MG63 (cell line): ENCODE measurements around the gene TMEM123. TPM values are rescaled to one million over a fixed set of nuclear protein-coding genes. Genes with fewer than 3 reads are reported as not detected.

Source experiments
- DNase-seq: peaks from one replicate; pipeline ENCODE4 v3.0.0-alpha.2; 2020
- H3K27me3 ChIP-seq: fragments of 250-450 bp; sonication (Bioruptor Pico); 2 replicates; pipeline ENCODE4 v1.5.1; 2020; ENCODE audit warnings: mild to moderate bottlenecking, moderate library complexity
- H3K36me3 ChIP-seq: fragments of 250-450 bp; sonication (Bioruptor Pico); 2 replicates; pipeline ENCODE4 v1.5.1; 2020; ENCODE audit warnings: mild to moderate bottlenecking, moderate library complexity
- H3K4me3 ChIP-seq: fragments of 250-450 bp; sonication (Bioruptor Pico); 2 replicates; pipeline ENCODE4 v1.5.1; 2020; ENCODE audit warnings: mild to moderate bottlenecking, moderate library complexity
- H3K9me3 ChIP-seq: fragments of 250-450 bp; sonication (Bioruptor Pico); 2 replicates; pipeline ENCODE4 v1.5.1; 2020; ENCODE audit warnings: mild to moderate bottlenecking, moderate library complexity
- total RNA-seq: library from RNA; depleted of rRNA; stranded (reverse); fragments of >200 nt; shearing (Covaris generic); gene quantifications from 2 replicates; pipeline ENCODE4 v1.2.3, GENCODE V29; 2014; ENCODE audit warnings: low replicate concordance

TMEM123 gene
- total RNA-seq, 1 experiment from 2014 or later, result 70.8 TPM

DNA sequence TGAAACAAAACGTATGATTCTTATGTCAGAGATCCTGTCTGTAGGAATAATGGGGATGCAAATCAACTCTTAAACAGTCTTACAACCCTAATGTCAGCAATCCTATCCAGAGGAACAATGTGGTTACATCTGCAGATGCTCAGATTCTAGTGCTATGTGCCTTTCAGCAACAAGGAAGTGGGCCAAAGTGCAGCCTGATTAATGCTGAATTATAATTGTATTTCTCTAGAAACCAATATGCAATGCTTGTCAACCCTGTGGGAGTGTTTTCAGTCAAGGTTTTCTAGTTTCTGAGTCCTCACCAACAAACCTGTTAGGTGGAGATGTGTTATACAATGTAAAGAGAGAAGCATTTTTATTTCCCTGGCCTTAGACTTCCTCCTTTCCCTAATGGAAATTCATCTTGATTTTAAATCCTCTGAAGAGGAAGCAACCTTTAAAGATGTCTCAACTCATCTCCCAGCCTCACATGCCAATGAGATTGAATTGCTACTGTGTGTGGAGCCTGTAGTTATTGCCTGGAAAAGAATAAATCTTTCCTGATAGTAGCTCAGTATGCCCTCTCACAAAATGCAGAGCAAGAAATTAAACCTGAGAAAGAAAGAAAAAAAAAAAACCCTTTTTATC lies 26.2 kb upstream of the TMEM123 start:
- H3K36me3 ChIP-seq, result no peaks in the 10 kb centered on the region
- no peak overlapping the region for H3K4me3 ChIP-seq
- DNase-seq, result no peak

DNA sequence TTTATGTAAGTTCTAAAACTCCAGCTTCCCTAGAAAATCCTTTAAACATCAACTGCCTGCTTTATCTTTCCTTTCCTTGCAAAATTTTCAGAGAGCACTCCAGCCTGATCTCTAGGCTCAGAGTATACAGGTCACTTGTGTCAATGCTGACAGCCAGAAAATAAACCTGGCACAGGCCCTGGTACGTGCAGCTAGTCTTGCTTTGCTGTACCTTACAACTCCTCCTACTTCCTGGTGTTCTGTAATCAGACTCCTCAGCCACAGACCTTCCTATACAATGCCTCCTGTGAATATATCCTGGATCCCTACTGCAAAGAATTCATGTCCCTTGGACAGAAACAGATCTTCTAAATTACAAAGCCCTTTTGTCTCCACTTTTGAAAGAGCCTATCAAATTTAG lies 24.2 kb upstream of the TMEM123 start:
- H3K9me3 ChIP-seq, result no peaks in the 10 kb centered on the region
- no peaks in the 10 kb centered on the region for H3K36me3 ChIP-seq
- H3K4me3 ChIP-seq, result no peak overlapping the region
- peak; percentile 59 for DNase-seq
- no peaks in the 10 kb centered on the region for H3K27me3 ChIP-seq

More for the DNA sequence above, 26.2 kb upstream of the TMEM123 start:
- no peaks in the 10 kb centered on the region for H3K27me3 ChIP-seq
- H3K9me3 ChIP-seq, result no peaks in the 10 kb centered on the region

DNA sequence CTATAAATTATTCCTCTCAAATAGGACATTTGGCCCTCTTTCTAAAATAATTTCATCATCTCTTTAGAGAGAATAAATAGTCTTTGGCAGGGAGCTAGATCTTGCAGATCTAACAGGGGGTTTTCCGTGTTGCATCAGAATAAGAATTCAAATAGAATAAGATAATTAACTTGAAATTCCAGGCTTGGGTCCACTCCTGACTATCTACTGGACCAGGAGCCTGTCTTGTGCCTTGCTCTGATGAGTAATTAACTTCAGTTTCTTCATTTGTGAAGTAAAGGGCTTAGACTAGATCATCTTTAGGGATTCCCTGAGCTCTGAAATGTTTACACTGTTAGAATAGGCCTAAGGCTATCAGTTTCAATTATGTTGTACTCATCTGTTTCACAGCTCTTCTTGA lies 23.5 kb upstream of the TMEM123 start:
- H3K9me3 ChIP-seq, result no peaks in the 10 kb centered on the region
- no peaks in the 10 kb centered on the region for H3K36me3 ChIP-seq
- H3K27me3 ChIP-seq, result no peaks in the 10 kb centered on the region
- H3K4me3 ChIP-seq, result no peak overlapping the region
- DNase-seq, result no peak

DNA sequence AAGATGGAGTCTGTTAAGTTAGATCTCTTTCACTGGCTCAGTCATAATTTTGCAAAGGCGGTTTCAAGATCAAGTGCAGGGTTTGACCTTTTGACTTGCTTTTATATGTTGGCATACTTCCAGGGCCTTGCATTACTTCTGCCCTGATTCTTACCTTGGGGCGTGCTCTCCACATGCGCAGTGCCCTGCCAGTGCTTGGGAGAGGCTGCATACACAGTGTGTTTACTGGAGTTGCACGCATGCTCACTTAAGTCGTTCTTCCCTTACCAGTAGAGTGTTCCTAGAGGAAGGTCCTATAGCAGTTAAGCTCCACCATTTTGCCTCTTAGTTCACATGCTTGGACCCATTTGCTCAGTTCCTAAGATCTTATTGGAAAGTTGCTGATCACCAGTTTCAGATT lies 21.0 kb upstream of the TMEM123 start:
- Histone ChIP-seq H3K9me3 (no peaks in the 10 kb centered on the region), H3K36me3 (no peaks in the 10 kb centered on the region), H3K27me3 (no peaks in the 10 kb centered on the region), H3K4me3 (no peak overlapping the region)
- DNase-seq, result no peak

DNA sequence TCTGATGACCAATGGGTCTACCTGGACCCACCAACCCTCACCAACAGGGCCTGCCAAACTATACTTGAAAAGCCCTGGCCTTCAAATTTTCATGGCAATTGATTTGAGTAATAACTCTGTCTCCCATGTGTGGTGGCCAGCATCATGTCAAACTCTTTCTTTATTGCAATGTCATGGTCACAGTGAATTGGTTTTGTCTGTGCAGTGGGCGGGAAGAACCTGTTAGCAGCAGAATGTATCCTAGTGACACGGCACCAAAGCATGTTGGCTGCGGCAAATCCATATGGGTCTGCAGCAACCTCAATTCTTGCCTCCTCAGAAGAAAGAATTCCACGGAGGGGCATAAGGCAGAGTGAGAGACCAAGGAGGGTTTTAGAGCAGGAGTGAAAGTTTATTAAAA lies 19.6 kb upstream of the TMEM123 start:
- no peaks in the 10 kb centered on the region for H3K36me3 ChIP-seq
- H3K9me3 ChIP-seq, result no peaks in the 10 kb centered on the region
- H3K27me3 ChIP-seq, result no peaks in the 10 kb centered on the region
- no peak overlapping the region for H3K4me3 ChIP-seq
- no peak for DNase-seq

DNA sequence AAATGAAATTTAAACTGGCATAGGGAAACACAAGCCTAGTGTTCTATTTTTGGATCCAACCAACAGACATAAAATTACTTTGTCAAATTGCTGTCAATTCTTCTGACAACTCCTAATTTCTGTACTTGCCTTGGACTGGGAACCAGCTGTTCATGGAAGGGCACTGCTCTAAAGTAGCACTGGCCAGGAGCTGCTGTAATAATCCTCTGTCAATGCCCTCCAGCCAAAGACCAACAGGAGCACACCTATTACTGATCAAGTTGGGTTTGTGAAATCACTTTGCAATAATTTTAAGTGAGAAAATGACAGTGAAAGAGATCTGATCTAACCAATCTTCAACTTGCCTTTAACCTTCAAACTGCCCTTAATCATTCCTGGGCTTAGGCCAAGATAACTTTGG lies 18.9 kb upstream of the TMEM123 start:
- Histone ChIP-seq H3K4me3 (no peak overlapping the region), H3K27me3 (no peaks in the 10 kb centered on the region), H3K9me3 (no peaks in the 10 kb centered on the region), H3K36me3 (no peaks in the 10 kb centered on the region)
- DNase-seq, result no peak

DNA sequence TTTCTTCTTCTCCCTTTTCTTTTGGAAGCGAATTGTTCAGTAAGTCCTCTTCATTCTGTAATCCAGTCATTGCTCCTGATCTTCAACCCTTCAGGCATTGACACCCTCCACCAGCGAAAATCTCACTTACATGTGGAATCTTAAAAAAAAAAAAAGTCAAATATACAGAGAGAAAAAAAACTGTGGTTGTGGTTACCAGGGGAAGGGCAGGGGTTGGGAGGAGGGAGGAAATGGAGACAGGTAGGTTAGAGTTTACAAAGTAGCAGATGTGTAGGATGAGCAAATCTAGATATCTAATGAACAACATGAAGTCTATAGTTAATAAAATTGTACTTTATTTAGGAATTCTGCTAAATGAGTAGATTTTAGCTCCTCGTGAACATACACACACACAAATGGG lies 17.7 kb upstream of the TMEM123 start:
- H3K9me3 ChIP-seq, result no peaks in the 10 kb centered on the region
- H3K36me3 ChIP-seq, result no peaks in the 10 kb centered on the region
- no peaks in the 10 kb centered on the region for H3K27me3 ChIP-seq
- no peak for DNase-seq
- H3K4me3 ChIP-seq, result no peak overlapping the region

DNA sequence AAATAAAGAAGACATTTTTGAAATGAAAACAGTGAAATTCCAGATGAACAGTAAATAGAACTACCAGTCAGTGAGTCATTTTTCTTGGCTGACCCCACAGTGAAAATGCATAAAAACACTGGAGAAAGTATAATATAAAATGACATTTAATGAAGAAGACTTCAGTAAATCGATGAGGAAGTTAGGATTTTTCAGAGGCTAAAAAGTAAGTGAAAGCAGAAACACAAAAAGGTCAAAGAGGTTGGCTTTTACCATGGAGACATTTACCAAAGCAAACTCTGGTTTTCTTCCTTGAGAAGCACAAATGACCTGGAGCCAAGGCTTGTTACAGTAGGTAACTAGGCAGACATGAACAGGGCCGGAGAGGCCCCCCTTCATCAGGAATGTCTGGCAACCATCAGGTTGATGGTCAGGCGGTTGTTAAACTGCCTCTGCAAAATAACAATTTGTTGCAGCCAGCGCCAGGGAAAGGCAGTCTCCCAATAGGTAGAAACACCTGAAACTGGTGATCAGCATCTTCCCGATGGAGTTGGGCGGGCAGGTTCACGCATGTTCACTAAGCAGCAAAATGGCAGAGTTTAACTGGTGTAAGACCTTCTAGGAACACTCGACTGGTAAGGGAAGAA lies 16.7 kb upstream of the TMEM123 start:
- no peaks in the 10 kb centered on the region for H3K9me3 ChIP-seq
- DNase-seq, result no peak
- no peaks in the 10 kb centered on the region for H3K36me3 ChIP-seq
- H3K4me3 ChIP-seq, result no peak overlapping the region
- no peaks in the 10 kb centered on the region for H3K27me3 ChIP-seq

DNA sequence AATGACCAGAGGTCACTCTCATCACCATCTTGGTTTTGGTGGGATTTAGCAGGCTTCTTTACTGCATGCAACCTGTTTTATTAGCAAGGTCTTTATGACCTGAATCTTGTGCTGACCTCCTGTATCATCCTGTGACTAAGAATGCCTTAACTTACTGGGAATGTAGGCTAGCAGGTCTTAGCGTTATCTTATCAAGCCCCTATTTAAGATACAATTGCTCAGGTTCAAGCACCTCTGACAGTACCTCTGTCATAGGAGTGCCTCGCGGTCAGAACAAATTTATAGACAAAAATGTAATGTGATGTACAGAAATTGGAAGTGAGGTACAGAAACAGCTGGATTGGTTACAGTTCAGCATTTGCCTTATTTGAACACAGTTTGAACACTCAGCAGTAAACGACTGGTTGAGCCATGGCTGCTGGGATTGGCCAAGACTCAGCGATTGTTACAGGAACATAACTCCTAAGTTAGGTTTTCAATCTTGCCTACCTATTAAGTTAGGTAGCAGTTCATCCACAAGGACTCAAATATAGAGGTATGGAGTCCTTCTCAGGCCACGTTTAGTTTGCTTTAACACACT lies 16.1 kb upstream of the TMEM123 start:
- peak; percentile 14 for DNase-seq
- H3K4me3 ChIP-seq, result no peak overlapping the region
- H3K9me3 ChIP-seq, result no peaks in the 10 kb centered on the region
- no peaks in the 10 kb centered on the region for H3K36me3 ChIP-seq
- H3K27me3 ChIP-seq, result no peaks in the 10 kb centered on the region

DNA sequence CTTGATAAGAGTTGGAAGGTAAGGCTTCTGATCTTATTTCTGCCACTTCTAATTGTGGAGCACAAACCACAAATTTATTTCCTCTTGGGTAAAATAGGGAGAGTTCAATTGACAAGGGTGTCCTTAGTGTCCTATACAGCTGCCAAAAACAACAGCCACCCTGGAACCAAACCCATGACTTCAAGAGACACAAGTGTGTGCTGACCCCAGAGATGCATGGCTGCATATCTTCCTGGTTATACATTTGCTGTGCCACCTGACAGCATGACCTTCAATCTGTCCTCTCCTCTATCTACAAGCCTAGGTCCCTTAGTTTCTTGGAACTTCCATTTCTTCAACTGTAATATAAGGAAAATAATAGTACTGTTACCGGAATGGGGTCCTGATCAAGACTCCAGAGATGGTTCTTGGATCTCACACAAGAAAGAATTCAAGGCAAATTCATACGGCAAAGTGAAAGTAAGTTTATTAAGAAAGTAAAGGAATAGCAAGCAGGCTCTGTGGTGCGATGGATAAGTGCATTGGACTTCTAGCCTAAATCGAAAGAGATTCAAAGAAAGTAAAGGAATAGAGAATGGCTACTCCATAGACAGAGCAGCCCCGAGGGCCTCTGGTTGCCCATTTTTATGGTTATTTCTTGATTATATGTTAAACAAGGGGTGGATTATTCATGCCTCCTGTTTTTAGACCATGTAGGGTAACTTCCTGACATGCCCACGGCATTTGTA lies 15.5 kb upstream of the TMEM123 start:
- no peak overlapping the region for H3K4me3 ChIP-seq
- no peaks in the 10 kb centered on the region for H3K36me3 ChIP-seq
- DNase-seq, result no peak
- no peaks in the 10 kb centered on the region for H3K27me3 ChIP-seq
- H3K9me3 ChIP-seq, result no peaks in the 10 kb centered on the region

DNA sequence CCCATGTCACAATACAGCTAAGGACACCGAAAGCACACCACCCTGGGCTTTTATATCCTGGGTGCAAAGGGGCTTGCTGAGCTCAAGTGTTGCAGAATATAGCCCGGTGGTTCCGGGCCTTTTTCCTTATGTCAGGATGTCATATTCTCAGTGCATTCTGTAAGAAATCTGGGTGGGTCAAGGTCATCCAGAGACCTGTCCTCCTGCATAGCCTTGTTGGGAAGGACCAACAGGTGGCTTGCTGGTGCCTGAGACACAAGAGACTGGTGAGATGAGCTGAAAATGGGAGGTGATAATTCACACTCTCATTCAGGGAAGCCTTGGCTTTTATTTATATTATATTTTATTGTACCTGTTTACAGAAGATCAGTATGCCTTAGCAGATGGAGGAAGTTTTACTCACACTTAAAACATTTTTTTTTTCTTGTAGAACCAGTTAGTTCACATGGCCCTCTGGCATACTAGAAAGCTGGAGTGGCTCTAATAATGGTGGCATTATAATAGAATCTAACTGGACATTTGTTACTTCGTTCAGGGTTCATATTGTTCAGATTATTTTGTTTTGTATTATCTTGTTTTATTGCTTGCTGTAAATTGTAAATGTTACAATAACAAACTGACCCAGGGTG lies 14.6 kb upstream of the TMEM123 start:
- Histone ChIP-seq H3K27me3 (no peaks in the 10 kb centered on the region), H3K9me3 (no peaks in the 10 kb centered on the region), H3K4me3 (no peak overlapping the region), H3K36me3 (no peaks in the 10 kb centered on the region)
- DNase-seq, result no peak

DNA sequence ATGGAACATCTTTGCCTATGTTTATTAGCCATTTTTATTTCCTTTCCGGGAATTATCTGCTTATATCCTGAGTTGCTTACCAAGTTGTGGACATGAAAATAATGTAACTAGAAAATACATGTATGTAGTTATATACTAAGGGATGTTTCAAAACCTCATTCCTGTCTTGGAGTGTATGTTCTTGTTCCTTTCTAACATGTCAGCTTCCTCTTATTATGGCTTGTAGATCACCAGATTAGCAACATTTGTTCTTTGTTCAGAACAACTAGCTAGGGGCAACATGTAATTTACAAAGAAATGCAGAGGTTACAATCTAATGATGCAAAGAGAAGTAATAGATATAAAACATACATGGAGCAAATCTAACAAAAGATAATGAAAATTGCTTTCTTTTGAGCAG lies 13.1 kb upstream of the TMEM123 start:
- Histone ChIP-seq H3K36me3 (no peaks in the 10 kb centered on the region), H3K9me3 (no peaks in the 10 kb centered on the region), H3K4me3 (no peak overlapping the region), H3K27me3 (no peaks in the 10 kb centered on the region)
- no peak for DNase-seq

DNA sequence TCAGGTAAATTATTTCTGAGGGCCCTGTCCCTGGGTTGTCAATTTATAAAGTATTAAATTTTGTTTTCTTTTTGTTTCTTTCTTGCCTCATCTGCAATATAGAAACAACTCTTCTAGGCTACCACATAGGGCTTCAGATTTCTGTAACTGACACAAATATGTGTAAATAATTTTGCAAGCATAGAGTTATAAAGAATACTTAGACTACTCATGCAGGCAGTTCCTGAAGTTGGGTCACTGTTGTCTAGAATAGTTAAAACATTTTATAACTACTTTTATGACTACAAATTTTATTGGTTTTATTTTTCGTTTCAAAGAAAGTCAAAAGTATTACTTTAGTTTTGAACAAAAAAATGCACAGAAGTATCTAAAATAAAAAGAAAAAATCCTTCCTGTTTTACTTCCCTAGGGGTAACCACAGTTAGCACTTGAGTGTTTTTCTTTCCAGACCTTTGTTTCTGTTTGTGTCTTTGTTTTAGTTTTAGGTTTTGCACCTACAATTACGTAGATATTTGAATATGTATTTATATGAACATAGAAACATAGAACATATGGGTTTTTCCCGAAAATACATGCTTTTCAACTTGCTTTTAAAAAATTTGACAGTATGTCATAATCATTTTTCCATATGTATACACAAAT lies 12.4 kb upstream of the TMEM123 start:
- no peaks in the 10 kb centered on the region for H3K36me3 ChIP-seq
- DNase-seq, result no peak
- no peaks in the 10 kb centered on the region for H3K9me3 ChIP-seq
- no peak overlapping the region for H3K4me3 ChIP-seq
- H3K27me3 ChIP-seq, result no peaks in the 10 kb centered on the region

DNA sequence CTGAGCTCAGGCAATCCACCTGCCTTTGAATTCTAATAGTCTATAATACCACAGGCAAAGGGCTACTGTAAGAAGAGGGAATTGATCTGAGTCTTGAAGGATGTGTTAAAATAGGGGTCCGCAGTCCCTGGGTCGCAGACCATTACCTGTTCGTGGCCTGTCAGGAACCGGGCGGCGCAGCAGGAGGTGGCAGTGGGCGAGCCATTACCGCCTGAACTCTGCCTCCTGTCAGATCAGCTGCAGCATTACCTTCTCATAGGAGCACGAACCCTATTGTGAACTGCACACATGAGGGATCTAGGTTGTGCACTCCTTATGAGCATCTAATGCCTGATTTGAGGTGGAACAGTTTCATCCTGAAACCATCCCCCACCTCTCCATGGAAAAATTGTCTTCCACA lies 11.5 kb upstream of the TMEM123 start:
- no peaks in the 10 kb centered on the region for H3K9me3 ChIP-seq
- no peak overlapping the region for H3K4me3 ChIP-seq

DNA sequence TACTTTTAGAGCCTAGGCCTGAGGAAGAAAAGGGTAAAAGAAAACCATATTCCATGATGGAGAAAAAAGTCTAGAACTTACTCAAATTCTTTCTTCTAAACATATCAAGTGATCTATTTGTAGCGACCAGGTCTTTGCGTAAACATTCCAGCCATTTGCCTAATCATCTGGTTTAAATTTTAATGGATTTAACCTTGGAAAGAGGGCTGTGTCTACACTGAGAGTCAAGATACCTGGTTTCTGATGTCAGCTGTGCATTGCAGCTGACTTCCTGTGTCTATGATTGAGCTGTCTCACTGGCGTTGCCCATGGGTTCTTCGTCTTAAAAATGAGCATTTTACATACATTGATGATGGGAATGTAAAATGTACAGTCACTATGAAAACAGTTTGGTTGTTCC lies 10.0 kb upstream of the TMEM123 start:
- Histone ChIP-seq H3K36me3 (no peaks in the 10 kb centered on the region), H3K4me3 (no peak overlapping the region), H3K27me3 (no peaks in the 10 kb centered on the region), H3K9me3 (no peaks in the 10 kb centered on the region)
- DNase-seq, result no peak

More for the DNA sequence above, 11.5 kb upstream of the TMEM123 start:
- DNase-seq, result no peak
- no peaks in the 10 kb centered on the region for H3K36me3 ChIP-seq
- H3K27me3 ChIP-seq, result no peaks in the 10 kb centered on the region

DNA sequence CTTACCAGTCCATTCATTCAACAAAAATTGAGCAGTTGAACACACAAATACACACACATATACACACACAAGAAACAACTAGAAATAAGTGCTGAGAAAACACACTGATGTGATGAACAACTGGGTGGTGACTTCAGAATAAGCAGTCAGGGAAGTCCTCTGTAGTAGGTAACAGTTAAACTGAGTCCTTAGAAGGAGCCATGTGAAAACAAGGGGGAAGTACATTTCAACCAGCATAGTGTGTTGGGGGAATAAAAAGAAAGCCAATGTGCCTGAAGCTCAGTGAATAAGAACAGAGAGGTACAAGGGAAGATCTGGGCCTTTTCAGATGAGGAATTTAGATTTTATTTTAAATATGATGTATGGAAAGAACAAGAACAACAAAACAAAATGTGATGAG lies 6.8 kb upstream of the TMEM123 start:
- Histone ChIP-seq H3K36me3 (no peaks in the 10 kb centered on the region), H3K4me3 (no peak overlapping the region), H3K9me3 (no peaks in the 10 kb centered on the region), H3K27me3 (no peaks in the 10 kb centered on the region)
- DNase-seq, result no peak

DNA sequence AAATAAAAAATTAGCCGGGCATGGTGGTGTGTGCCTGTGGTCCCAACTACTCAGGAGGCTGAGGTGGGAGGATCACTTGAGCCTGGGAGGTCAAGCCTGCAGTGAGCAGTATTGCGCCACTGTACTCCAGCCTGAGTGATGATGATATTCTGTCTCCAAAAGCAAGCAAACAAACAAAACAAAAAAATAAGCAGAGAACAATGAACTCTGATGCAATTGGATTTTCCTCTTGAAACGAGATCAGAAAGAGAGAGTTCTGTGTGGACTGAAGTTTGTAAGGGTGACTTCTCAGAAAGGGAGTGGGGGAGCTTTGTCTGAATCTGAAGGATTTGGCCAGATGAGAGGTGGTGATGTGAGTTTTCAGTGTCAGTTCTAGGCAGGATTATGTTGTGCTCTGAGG lies 6.0 kb upstream of the TMEM123 start:
- H3K9me3 ChIP-seq, result no peaks in the 10 kb centered on the region
- no peak overlapping the region for H3K4me3 ChIP-seq
- no peak for DNase-seq
- no peaks in the 10 kb centered on the region for H3K27me3 ChIP-seq
- H3K36me3 ChIP-seq, result no peaks in the 10 kb centered on the region
